Muscle of arm (tissue), 14 donors: Measurements from ENCODE around the gene PCNX2. TPM values are rescaled to one million over a fixed set of nuclear protein-coding genes. Genes with fewer than 3 reads are reported as not detected.

Experiments used
- DNase-seq: peaks from one replicate; pipeline ENCODE4 v3.0.0-alpha.2; 2013
- long read RNA-seq, 11 donors: transcript quantifications; one replicate each; lab custom pipeline, GENCODE V29; 2026
- polyA plus RNA-seq, 12 donors: library from polyadenylated mRNA; unstranded; fragments of 120-200 nt; gene quantifications; one replicate each; pipeline ENCODE4 v1.2.1, GENCODE V29; 2013; ENCODE audit not compliant: insufficient read length in 12 of 12

Gene PCNX2, protein sequence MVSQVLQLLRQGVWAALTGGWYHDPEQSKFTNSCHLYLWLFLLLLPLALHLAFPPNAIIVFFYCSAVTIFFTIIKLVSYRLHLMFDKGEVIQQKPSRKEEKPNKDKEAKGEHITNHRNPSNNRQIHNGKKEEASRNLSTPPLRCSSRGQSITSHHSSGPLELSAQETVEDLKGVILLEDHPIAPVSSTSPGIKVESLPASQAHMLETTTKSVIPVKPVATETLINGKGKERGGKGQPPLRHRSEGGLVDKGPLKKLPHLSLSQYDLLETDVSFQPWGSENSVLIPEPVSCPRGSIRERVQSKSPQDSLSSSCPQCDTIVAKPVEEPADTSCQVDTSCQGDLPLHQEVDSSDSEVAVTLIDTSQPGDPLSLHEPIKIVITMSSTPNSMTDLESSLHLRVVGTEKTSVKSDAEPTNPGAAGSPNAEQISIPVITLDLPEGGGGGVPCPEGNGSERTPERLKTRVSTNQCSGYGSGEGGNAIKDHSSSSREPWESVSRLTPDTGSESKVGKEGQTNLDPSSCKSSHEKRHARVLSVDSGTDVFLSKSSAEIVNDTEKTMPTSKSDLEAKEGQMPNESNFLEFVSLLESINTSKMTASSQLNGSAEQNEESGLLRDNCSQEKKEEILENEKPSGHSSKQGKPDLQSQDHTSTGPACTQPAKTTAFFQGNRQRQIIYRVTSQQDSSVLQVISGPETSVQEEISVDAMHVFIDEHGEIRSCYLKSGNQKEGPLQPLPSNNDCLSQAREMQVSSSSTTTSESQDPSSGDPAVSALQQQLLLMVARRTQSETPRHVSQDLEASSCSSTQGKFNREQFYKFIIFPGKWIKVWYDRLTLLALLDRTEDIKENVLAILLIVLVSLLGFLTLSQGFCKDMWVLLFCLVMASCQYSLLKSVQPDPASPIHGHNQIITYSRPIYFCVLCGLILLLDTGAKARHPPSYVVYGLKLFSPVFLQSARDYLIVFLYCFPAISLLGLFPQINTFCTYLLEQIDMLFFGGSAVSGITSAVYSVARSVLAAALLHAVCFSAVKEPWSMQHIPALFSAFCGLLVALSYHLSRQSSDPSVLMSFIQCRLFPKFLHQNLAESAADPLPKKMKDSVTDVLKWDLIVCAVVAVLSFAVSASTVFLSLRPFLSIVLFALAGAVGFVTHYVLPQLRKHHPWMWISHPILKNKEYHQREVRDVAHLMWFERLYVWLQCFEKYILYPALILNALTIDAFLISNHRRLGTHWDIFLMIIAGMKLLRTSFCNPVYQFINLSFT (N-terminal part only)
- polyA plus RNA-seq = 10 to 100 TPM in 1 of 12 donors, 1 to 10 TPM in 10, not detected in 1; 1.5 to 17.6 (median 3.3) TPM
- long read RNA-seq, donor 1, partial matches to known transcripts = 16 of 16 reads
- long read RNA-seq, donor 1, other reads (novel, unspliced or antisense) = 0 of 16 reads
- long read RNA-seq, donor 2 = 0 reads
- long read RNA-seq, donor 3 = 0 reads
- long read RNA-seq, donor 4 = 0 reads
- long read RNA-seq, donor 5 = 0 reads
- long read RNA-seq, donor 6 = 0 reads
- long read RNA-seq, donor 7 = 0 reads
- long read RNA-seq, donor 8 = 0 reads
- long read RNA-seq, donor 9 = 0 reads
- long read RNA-seq, donor 10 = 0 reads
- long read RNA-seq, donor 11 = 0 reads

DNA sequence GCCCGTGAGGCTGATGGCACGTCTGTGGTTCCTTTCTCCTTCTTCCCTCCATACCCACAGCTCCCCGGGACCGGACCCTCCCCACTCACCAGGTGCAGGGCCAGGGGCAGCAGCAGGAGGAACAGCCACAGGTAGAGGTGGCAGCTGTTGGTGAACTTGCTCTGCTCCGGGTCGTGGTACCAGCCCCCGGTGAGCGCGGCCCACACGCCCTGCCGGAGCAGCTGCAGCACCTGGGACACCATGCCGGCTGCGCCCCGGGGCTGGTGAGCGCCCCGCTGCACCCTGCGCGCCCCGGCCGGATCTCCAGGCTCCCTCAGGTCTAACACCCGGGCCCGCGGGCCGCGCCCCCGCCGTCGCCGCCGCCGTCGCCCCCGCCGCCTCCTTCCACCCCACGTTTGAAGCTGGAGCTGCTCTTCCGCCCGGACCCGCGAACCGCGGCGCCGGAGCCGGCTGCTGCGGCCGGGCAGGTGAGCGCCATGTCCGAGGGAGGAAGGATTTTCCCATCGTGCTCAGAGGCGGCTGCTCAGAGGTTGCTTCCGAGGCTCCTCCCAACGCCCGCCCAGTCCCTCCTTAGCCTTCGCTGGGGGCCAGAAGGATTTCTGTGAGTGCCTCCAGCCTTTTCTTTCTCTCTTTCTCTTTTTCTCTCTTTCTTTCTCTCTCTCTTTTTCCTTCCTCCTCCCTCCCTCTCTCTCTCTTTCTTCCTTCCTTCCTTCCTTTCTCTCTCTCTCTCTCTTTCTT is at the start of gene PCNX2:
PCNX2 (minus strand) TSS at position 489 of the 738 bp plus-strand sequence; CDS start at position 242, 247 bp downstream.
- DNase-seq = peak; percentile 38

DNA sequence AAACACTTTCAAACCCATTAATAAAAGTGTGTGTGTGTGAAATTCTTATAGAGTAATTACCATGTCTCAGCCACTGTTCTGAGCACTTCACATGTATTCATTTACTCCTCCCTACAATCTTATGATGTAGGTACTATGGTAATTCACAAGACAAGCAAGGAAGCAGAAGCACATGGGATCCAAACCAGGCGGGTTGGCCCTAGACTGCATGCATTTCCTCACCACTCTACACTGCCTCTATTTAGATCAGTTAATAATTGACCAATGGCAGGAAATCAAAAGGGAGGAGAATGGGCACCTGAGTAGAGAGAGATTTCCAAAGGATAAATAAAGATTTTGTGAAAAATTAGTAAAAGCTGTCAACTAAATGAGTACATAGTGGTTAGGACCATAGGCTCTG is 47.7 kb upstream of the PCNX2 start:
- no peak for DNase-seq

GRCh38 chr1:233342086-233342485 is 46.6 kb upstream of the PCNX2 start:
- DNase-seq = no peak

DNA sequence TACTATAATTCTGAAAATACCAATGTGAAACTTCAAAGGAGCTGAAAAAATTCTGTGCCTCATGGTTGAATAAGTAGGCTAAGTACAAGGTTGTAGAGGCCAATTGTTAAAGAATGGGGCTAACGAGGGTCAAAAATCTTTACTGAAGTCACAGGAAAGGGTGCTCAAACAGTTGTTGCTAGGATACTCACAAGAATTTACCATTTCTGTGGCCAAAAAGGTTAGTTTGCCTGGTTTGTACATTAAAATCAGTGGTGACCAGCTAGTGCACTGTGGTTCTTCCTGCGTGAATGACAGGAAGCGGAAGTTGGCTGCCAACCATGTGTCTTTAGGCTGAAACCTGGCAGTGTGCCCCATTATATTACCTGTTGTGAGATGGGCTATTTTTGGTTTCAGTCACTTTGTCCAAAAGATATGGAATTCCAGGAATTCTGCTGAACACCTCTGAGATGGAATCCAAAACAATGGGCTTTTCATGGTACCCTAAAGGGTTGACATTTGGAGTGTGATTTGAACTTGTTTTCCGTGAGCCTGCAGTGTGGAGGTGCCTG is 45.5 kb upstream of the PCNX2 start:
- DNase-seq = no peak

DNA sequence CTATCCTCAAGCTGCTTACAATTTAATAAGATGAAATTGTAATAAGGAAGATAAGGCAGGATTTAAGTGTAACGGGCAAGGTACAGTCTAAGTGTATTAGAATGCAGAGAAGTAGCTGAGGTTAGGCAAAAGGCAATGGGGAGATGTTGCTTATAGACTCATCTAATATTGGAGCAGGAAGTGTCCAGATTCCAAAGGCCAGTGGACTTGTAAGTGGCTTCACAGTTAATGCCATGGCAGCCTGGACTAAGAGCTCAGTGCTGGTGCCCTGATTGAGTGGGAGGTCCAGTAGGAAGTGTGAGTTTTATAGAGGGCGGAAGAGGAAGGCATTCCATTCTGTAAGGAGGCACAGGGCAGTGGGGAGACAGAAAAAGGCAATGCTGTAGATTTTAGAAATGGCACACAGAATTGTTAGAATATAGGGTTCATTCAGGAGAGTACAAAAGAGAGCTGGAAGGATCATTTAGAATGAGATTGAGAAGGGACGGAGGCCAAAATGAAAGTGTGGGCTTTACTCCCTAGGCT is 44.6 kb upstream of the PCNX2 start:
- no peak for DNase-seq

DNA sequence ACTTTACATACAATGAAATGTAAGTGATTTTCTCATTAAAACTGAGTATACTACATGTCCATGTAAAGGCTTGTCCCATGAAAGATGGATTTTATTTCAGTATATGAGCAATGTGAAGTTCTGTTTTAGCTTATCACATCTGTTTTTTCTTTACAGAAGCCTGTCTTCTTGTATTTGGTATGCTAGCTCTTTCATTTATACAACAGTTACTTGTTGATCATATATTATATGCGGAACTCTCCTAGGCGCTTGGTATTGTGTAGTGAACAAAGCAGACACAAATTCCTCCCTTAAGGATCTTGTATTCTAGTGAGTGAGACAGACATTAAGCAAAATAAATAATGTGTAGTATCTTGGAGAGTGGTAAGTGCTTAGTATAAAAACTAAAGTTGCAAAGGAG is 42.6 kb upstream of the PCNX2 start:
- no peak for DNase-seq

- DNase-seq = no peak
Observed at GRCh38 chr1:233337505-233337904, 42.0 kb upstream of the PCNX2 start.

- no peak for DNase-seq
Observed at GRCh38 chr1:233336554-233337456, 41.3 kb upstream of the PCNX2 start.

- no peak for DNase-seq
Observed at GRCh38 chr1:233334092-233334491, 38.6 kb upstream of the PCNX2 start.

DNA sequence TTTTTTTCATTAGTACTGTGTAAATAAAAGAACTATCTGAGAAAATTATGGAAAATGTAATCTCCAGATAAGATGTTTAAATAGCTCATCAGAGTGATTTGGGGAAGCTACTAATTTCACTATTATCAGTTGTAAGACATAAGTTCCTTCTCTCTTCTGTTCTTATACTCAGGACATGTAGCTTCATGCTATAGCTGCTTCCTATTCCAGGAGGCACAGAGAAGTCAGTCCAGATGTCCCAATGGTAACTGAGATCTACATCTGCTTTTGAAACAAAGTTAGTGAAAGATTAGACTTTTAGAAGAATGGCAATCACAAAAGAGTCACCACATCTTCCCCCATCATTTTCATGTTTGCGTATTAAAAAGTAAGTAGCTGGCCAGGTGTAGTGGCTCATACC is 37.6 kb upstream of the PCNX2 start:
- DNase-seq = no peak

DNA sequence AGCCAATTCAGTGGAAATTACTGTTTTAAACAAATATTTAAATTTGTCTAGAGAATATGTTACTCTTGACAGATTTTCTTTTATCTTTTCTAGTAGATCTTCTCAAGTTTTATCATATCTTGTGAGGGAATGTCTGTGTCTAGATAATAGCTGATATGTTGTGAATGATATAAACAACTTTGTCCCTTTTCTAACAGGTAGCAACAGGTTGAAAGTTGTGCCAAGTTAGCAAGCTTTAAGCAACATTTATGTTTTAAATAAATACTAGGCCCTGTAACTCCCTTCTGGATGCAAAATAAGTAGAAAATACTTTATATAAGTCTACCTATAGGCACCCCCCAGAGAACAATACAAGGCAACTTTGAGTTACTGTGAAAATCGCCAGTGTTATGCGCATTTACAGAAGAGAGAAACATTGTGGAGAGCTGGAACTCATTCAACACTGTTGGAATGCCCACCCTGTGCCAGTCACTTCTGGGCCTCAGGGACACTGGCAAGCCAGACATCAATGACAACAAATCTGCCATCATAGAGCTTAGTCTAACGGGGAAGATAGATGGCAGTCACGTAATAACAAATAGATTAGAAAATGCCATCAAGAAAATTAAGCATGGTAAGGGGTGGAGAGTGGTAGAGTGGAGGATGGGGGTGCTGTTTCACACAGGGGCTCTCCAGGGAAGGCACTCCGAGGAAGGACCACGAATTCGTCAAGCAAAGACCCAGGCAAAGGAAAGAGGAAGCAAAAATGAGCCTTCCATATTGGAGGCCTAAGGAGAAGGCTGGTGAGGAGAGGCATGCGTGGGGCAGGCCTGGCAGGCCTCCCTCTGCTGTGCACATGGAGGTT is 36.4 kb upstream of the PCNX2 start:
- DNase-seq = no peak

DNA sequence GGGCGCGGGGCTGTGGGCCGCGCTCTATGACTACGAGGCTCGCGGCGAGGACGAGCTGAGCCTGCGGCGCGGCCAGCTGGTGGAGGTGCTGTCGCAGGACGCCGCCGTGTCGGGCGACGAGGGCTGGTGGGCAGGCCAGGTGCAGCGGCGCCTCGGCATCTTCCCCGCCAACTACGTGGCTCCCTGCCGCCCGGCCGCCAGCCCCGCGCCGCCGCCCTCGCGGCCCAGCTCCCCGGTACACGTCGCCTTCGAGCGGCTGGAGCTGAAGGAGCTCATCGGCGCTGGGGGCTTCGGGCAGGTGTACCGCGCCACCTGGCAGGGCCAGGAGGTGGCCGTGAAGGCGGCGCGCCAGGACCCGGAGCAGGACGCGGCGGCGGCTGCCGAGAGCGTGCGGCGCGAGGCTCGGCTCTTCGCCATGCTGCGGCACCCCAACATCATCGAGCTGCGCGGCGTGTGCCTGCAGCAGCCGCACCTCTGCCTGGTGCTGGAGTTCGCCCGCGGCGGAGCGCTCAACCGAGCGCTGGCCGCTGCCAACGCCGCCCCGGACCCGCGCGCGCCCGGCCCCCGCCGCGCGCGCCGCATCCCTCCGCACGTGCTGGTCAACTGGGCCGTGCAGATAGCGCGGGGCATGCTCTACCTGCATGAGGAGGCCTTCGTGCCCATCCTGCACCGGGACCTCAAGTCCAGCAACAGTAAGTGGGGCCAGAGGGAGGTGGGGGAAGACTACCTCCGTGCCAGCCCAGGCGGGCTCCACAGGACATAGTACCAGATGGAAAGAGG is 32.8 kb upstream of the PCNX2 start:
- DNase-seq = peak; percentile 4

DNA sequence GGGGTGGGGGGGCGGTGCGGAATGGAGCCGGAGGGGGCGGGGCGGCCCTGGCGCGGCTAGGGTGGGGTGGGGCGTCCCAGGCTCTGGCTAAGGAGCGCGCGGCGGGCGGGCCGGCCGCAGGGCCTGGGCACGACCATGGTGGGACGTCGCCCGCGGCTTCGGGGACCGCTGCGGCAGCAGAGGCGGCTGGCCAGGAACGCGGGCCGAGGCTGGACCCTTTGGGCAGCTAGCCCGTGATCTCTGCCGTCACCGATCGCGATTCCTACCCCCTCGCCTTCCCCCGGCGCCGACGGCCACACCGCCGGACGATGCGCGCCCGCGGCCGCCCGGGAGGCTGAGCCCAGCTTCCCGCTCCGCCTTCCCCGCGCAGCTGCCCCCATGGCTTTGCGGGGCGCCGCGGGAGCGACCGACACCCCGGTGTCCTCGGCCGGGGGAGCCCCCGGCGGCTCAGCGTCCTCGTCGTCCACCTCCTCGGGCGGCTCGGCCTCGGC is 32.2 kb upstream of the PCNX2 start, which contains the start of gene MAP3K21:
MAP3K21 (plus strand) TSS at position 74 of the 491 bp plus-strand sequence; CDS start at position 379, 305 bp downstream.
- DNase-seq = no peak

- peak; percentile 9 for DNase-seq
Observed at GRCh38 chr1:233326811-233327650, 31.5 kb upstream of the PCNX2 start.

GRCh38 chr1:233326319-233326718 is 30.8 kb upstream of the PCNX2 start:
- DNase-seq = no peak

DNA sequence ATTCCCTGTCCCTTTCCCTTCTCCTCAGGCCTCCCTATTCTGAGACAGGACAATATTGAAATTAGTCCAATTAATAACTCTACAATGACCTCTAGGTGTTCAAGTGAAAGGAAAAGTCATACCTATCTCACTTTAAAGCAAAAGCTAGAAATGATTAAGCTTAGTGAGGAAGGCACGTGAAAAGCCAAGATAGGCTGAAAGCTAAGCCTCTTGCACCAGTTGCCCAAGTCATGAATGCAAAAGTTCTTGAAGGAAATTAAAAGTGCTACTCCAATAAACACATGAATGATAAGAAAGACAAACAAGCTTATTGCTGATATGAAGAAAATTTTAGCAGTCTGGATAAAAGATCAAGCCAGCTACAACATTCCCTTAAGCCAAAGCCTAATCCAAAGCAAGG is 28.2 kb upstream of the PCNX2 start:
- no peak for DNase-seq
